ENCODE results near the gene BANP.
A peak's percentile ranks its signal among the peaks of the same experiment; 100 is the strongest.

The BANP gene

DNA sequence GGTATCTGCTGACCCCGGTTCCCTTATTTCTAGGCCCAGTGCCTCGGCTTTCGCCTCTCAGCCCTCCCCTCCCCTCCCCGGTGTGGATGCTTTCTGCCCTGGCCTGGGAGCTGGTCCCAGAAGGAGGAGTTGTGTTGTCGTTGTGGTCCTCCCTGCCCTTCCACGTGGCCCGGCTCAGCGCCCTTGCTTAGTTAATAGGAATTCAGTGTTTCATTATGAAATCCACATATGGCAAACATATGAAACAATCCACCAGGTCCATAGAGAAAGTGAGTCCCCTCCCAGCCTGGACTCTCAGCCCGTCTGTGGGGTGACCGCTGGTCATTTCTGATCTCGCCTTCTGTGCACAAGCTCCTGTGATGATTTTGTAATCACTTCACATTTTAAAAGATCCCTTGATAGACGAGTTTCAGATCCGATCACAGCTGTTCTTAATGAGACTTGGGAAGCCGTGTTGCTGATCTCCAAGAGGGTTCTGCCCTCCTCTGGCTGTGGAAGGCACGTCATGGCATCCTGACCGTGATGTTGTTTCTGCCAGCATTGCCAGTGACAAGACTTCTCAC lies 112.1 kb downstream of the BANP start:
- H3K9me3 Mint-ChIP-seq = no peaks in the 10 kb centered on the region
- H3K4me3 Mint-ChIP-seq = peak overlapping the region in 1 of 3 experiments; percentile 63
- peaks cover 8% of the 10 kb centered on the region for H3K36me3 Mint-ChIP-seq (ENCODE audit: low read depth)
- no peaks in the 10 kb centered on the region for H3K27me3 Mint-ChIP-seq (ENCODE audit: low read depth)
- H3K27ac Mint-ChIP-seq = peak overlapping the region; percentile 90 to 96 (median 91)
- peaks cover 29% of the 10 kb centered on the region for H3K4me1 Mint-ChIP-seq
- TF ChIP-seq, protein P1, sequence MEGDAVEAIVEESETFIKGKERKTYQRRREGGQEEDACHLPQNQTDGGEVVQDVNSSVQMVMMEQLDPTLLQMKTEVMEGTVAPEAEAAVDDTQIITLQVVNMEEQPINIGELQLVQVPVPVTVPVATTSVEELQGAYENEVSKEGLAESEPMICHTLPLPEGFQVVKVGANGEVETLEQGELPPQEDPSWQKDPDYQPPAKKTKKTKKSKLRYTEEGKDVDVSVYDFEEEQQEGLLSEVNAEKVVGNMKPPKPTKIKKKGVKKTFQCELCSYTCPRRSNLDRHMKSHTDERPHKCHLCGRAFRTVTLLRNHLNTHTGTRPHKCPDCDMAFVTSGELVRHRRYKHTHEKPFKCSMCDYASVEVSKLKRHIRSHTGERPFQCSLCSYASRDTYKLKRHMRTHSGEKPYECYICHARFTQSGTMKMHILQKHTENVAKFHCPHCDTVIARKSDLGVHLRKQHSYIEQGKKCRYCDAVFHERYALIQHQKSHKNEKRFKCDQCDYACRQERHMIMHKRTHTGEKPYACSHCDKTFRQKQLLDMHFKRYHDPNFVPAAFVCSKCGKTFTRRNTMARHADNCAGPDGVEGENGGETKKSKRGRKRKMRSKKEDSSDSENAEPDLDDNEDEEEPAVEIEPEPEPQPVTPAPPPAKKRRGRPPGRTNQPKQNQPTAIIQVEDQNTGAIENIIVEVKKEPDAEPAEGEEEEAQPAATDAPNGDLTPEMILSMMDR (IDR thresholded peaks at IDR 0.05; ENCODE audit: unreplicated experiment in 3 of 3) = peak in 1 of 3 experiments; percentile 22

DNA sequence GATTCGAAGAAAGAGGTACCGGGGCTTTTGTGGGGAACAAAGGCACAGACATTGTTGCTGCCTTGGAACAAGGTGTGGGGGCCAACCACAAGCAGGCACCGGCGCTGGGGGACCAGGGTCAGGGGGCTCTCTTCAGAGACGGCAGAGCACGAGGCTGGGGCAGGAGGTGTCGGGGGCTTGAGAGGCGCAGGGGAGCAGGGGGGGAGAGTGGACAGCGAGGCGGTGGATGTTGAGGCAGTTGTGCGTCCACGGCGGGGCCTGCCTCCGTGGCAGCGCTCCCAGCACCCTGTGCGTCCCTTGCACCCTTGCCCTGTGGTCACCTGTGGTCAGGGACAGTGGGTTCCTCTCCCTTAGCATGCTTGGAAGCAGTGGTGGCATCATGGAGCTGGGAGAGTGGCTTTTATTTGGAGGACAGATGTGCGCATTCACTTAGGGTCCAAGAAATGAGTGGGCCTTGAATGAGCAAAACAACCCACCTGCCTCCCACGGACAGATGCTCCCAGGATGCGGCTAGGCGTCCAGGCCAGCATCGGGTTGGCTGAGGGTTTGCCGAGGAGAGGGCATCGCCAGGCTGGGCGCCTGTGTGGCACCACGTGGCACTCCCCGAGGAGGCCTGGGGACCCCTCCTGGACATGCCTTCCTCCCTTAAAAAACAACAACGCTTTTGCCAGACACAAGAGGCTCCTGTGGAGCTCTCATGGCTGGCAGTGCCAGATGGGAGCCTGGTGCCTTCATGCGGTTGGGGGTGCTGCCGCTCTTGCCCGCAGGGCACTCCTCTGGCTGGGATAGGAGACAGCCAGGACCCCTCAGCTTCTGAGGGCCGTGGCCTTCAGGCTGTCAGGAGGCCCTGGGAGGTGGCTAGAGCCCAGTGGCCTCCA lies 113.0 kb downstream of the BANP start:
- Mint-ChIP-seq H3K27ac (peak overlapping the region in 2 of 3 experiments; percentile 91 to 96), H3K27me3 (ENCODE audit: low read depth) (no peaks in the 10 kb centered on the region), H3K36me3 (ENCODE audit: low read depth) (peaks cover 8% of the 10 kb centered on the region), H3K4me3 (no peak overlapping the region), H3K9me3 (no peaks in the 10 kb centered on the region), H3K4me1 (peaks cover 33% of the 10 kb centered on the region)
- TF ChIP-seq, protein P1 (IDR thresholded peaks at IDR 0.05; ENCODE audit: unreplicated experiment in 3 of 3) = no peak

DNA sequence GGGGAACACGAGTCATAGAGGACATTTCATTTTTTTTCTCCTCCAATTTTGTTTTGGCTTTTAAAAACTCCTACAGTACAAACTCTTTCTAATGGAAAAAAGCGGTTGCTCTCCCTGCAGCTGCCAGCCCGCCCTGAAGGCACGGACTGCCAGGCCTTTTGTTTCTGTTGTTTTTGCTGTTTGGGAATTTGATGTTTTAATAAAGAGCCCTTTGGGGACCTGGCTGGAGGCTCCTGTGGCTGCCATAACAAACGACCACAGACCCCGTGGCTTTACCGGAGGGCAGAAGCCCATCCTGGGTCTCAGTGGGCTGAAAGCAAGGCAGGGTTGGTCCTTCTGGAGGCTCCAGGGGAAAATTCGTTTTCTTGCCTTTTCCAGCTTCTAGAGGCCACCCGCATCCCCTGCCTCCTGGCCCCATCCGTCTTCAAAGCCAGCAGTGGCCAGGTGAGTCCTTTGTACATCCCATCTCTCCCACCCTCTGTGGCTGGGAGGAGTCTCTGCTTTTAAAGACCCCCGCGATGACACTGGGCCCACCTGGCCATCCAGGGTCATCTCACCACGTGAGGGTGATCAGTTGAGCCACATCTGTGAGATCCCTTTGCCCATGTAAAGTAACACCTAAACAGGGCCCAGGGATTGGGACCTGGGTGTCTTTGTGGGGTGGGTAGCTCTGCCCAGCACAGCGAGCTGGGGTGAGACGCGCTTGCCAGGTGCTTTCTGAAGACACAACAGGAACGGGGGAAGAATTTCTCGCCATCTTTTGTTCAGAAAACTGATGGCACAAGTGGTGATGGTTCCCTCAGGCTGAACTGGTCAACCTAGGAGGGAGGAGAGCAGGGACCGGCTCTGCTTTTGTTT lies 113.9 kb downstream of the BANP start:
- Mint-ChIP-seq H3K27me3 (ENCODE audit: low read depth) (no peaks in the 10 kb centered on the region), H3K27ac (peak overlapping the region in 2 of 3 experiments; percentile 42 to 63), H3K4me3 (no peak overlapping the region), H3K36me3 (ENCODE audit: low read depth) (peaks cover 13% of the 10 kb centered on the region), H3K9me3 (no peaks in the 10 kb centered on the region), H3K4me1 (peaks cover 42% of the 10 kb centered on the region)
- TF ChIP-seq, protein P1 (IDR thresholded peaks at IDR 0.05; ENCODE audit: unreplicated experiment in 3 of 3) = no peak

DNA sequence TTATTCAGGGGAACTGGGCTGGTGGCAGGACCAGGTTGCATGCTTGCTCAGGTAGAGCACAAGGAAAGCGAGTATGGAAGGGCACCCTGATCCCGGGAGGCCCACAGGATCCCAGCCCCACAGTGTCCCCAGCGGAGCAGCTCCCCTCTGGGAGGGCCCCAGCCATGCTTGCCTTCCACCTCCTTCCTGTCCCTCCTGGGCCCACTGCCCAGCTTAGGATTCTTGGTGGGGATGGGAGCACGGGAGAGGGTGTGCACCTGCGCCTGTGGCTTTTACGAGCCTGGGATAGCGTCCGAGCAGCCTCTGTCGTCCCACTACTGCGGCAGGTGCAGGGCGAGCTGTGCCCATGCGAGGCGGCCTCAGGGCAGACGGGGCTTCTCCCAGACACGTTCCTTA lies 114.5 kb downstream of the BANP start:
- Mint-ChIP-seq H3K27ac (no peak overlapping the region), H3K4me3 (no peak overlapping the region), H3K36me3 (ENCODE audit: low read depth) (peaks cover 13% of the 10 kb centered on the region), H3K27me3 (ENCODE audit: low read depth) (no peaks in the 10 kb centered on the region), H3K9me3 (no peaks in the 10 kb centered on the region), H3K4me1 (peaks cover 42% of the 10 kb centered on the region)
- TF ChIP-seq, protein P1 (IDR thresholded peaks at IDR 0.05; ENCODE audit: unreplicated experiment in 3 of 3) = no peak

DNA sequence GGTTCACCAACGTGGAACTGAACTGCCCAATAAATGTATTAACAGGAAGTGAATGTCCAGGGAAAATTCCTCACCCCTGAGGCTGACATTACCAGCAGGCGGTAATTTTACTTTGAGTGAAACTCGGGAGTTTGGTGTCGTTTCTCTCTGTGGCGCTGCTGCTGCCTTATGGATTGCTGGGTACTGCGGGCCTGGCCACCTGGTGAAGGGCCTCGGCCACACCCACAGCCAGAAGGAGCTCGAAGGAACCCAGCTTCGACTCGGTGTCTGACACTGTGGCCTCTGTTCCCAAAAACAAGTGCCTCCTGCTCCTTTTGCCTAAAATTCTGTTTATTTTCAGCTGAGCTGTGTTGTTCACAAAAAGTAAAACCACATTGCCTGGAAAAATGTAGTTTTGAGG lies 115.0 kb downstream of the BANP start:
- H3K27ac Mint-ChIP-seq = peak overlapping the region in 1 of 3 experiments; percentile 15
- H3K27me3 Mint-ChIP-seq (ENCODE audit: low read depth) = no peaks in the 10 kb centered on the region
- peaks cover 40% of the 10 kb centered on the region for H3K4me1 Mint-ChIP-seq
- no peaks in the 10 kb centered on the region for H3K9me3 Mint-ChIP-seq
- H3K36me3 Mint-ChIP-seq (ENCODE audit: low read depth) = peaks cover 13% of the 10 kb centered on the region
- H3K4me3 Mint-ChIP-seq = no peak overlapping the region
- TF ChIP-seq, protein P1 (IDR thresholded peaks at IDR 0.05; ENCODE audit: unreplicated experiment in 3 of 3) = no peak

Measured in nephron (organoid).